Neural cell (in vitro differentiated cells): ENCODE data around the gene SPRY4.
"Not testable (repeated sequence)": the region's sequence is repeated elsewhere in the genome, so short reads cannot be mapped to it uniquely, and the experiment has no call there.

ENCODE experiments used
- RAD21 ChIP-seq: fragments of 450-650 bp; conservative IDR thresholded peaks from 2 replicates; pipeline ENCODE4 v1.6.1; 2014; ENCODE audit warnings: antibody characterized with exemption, mild to moderate bottlenecking, moderate library complexity
- SMC3 ChIP-seq: fragments of 450-650 bp; conservative IDR thresholded peaks from 2 replicates; pipeline ENCODE4 v1.6.1; 2014; ENCODE audit warnings: antibody characterized with exemption, mild to moderate bottlenecking, moderate library complexity; ENCODE audit not compliant: poor library complexity
- TAF1 ChIP-seq: IDR thresholded peaks from 2 replicates; pipeline ENCODE4 v1.6.1; 2012; ENCODE audit warnings: low read depth
- TF ChIP-seq, protein P1 (sequence below): fragments of 450-650 bp; IDR thresholded peaks from 2 replicates; pipeline ENCODE4 v1.5.1; 2014; ENCODE audit warnings: antibody characterized with exemption, mild to moderate bottlenecking, moderate library complexity; ENCODE audit not compliant: poor library complexity, severe bottlenecking

- not testable (repeated sequence) for TF ChIP-seq TAF1, SMC3, RAD21
- TF ChIP-seq, protein P1, sequence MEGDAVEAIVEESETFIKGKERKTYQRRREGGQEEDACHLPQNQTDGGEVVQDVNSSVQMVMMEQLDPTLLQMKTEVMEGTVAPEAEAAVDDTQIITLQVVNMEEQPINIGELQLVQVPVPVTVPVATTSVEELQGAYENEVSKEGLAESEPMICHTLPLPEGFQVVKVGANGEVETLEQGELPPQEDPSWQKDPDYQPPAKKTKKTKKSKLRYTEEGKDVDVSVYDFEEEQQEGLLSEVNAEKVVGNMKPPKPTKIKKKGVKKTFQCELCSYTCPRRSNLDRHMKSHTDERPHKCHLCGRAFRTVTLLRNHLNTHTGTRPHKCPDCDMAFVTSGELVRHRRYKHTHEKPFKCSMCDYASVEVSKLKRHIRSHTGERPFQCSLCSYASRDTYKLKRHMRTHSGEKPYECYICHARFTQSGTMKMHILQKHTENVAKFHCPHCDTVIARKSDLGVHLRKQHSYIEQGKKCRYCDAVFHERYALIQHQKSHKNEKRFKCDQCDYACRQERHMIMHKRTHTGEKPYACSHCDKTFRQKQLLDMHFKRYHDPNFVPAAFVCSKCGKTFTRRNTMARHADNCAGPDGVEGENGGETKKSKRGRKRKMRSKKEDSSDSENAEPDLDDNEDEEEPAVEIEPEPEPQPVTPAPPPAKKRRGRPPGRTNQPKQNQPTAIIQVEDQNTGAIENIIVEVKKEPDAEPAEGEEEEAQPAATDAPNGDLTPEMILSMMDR = not testable (repeated sequence)
Observed at GRCh38 chr5:142344915-142345314, 20.1 kb upstream of the SPRY4 start.
